C4-2B (cell line): Measurements from ENCODE around the gene ZNF429.

ENCODE experiments used
- CTCF ChIP-seq: fragments of 450-650 bp; conservative IDR thresholded peaks from 2 replicates; pipeline ENCODE4 v1.5.1; 2017; ENCODE audit warnings: mild to moderate bottlenecking
- ZFX ChIP-seq: fragments of 450-650 bp; IDR thresholded peaks from 2 replicates; pipeline ENCODE4 v1.6.1; 2017

- TF ChIP-seq CTCF, result no peak
- no peak for TF ChIP-seq ZFX
Measured at GRCh38 chr19:21580101-21580500, 74.7 kb downstream of the ZNF429 start.
